CD4-positive, alpha-beta T cell treated with Interleukin-15 for 1 hour (primary cell): ENCODE results near the gene IFITM10.

Experiments used
- DNase-seq: peaks from one replicate; pipeline ENCODE4 v3.0.0-alpha.2; 2020

The IFITM10 gene

GRCh38 chr11:1706634-1707400 lies 43.6 kb downstream of the IFITM10 start:
- no peak for DNase-seq

- DNase-seq, result no peak
These were observed 45.0 kb downstream of the IFITM10 start for GRCh38 chr11:1705126-1706052.

GRCh38 chr11:1703146-1703545 lies 47.2 kb downstream of the IFITM10 start:
- no peak for DNase-seq

GRCh38 chr11:1702506-1702905 lies 47.9 kb downstream of the IFITM10 start:
- DNase-seq, result no peak

GRCh38 chr11:1701091-1701807 lies 49.1 kb downstream of the IFITM10 start:
- no peak for DNase-seq

- no peak for DNase-seq
These were observed 50.6 kb downstream of the IFITM10 start for GRCh38 chr11:1699771-1700170.

GRCh38 chr11:1696608-1697570 lies 53.5 kb downstream of the IFITM10 start, which contains the start of gene KRTAP5-6:
Gene KRTAP5-6, plus strand, starts transcription at chr11:1697195. Its CDS starts 51 bp downstream, at chr11:1697246.
- DNase-seq, result no peak

GRCh38 chr11:1695548-1696108 lies 54.8 kb downstream of the IFITM10 start:
- DNase-seq, result no peak

GRCh38 chr11:1694846-1695547 lies 55.4 kb downstream of the IFITM10 start:
- DNase-seq, result no peak

GRCh38 chr11:1694064-1694845 lies 56.1 kb downstream of the IFITM10 start:
- peak; percentile 76 for DNase-seq

- DNase-seq, result peak; percentile 54
These were observed 56.9 kb downstream of the IFITM10 start for GRCh38 chr11:1693327-1694063.

GRCh38 chr11:1692708-1693326 lies 57.6 kb downstream of the IFITM10 start:
- no peak for DNase-seq

GRCh38 chr11:1691878-1692707 lies 58.3 kb downstream of the IFITM10 start:
- DNase-seq, result no peak

- no peak for DNase-seq
These were observed 59.1 kb downstream of the IFITM10 start for GRCh38 chr11:1691026-1691877.

- DNase-seq, result no peak
These were observed 60.0 kb downstream of the IFITM10 start for GRCh38 chr11:1690167-1691025.
